Body of pancreas (tissue), 4 donors: Measurements from ENCODE around the gene AKAP12.

Experiments used
- CTCF ChIP-seq, 7 experiments: fragments of 450-650 bp in 4 of 7; fragments of 200-600 bp in 3 of 7; sonication (generic) in 3 of 7; IDR thresholded peaks; one replicate each; pipeline ENCODE4 v1.5.1; 2016 to 2019; ENCODE audit warnings: antibody characterized with exemption in 7 of 7
- POLR2A ChIP-seq, 3 donors: fragments of 450-650 bp; IDR thresholded peaks; one replicate each; pipeline ENCODE4 v1.6.1; 2016; ENCODE audit warnings: antibody characterized with exemption in 3 of 3, mild to moderate bottlenecking in 2 of 3

GRCh38 chr6:151320140-151320539 lies 80.4 kb downstream of the AKAP12 start:
- no peak for TF ChIP-seq CTCF (IDR thresholded peaks at IDR 0.05)
- no peak for TF ChIP-seq POLR2A (IDR thresholded peaks at IDR 0.05)
